ENCODE data around the gene THRSP. TPM values are rescaled to one million over a fixed set of nuclear protein-coding genes. Genes with fewer than 3 reads are reported as not detected.

THRSP gene
- polyA plus RNA-seq, 2 of the 4 experiments (the other 2 are of a cell fraction) = not detected

DNA sequence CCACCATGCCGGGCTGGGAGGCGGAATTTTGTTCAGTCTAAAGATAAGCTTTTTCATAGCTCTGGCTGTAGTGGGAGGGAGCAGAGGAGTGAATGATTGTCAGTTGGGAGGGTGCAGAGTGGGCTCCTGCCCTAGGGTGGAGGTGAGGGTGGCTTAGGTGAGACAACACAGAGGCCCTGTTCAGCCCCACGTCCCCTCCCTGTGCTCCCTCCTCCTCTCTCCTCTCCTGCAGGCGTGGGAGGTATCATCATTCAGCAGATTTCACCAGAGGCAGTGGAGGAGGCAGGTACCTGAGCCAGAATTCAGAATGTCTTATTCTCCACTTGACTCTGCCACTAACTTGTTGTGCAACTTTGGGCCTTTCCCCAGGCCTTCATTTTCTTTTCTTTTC lies 1.7 kb upstream of the THRSP start (continued):
- TF ChIP-seq HMGXB4 (CRISPR knock-in tag; IDR thresholded peaks at IDR 0.05; ENCODE audit: borderline replicate concordance) (no peak), SMC3 (IDR thresholded peaks at IDR 0.05) (no peak), HEYL (CRISPR knock-in tag; IDR thresholded peaks at IDR 0.05) (no peak), REST (IDR thresholded peaks at IDR 0.05) (no peak), POLR2AphosphoS2 (conservative IDR thresholded peaks at IDR 0.05; ENCODE audit: low read length) (no peak), EP300 (IDR thresholded peaks at IDR 0.05) (no peak), RAD21 (conservative IDR thresholded peaks at IDR 0.05 in 1 of 2, IDR thresholded peaks at IDR 0.05 in 1 of 2) (no peak)
- TF ChIP-seq, protein P1, sequence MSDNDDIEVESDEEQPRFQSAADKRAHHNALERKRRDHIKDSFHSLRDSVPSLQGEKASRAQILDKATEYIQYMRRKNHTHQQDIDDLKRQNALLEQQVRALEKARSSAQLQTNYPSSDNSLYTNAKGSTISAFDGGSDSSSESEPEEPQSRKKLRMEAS (IDR thresholded peaks at IDR 0.05) = no peak

DNA sequence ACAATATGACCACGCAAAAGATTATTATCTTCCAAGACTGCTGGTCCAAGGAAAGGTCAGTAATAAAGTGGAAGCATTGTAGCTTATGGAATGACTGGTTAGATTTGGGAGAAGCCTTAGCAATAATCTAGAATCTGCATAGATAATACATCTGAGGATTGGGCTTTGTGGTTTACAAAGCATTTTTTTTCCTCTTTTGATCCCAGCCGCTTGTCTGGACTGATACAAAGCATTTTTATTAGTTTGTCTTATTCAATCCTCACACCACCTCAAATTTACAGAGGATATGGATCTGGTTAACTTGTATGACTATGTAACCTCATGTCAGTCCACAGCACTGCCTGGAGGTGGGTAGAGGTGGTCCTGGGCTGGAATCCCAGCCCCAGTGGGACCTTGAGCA lies 990 bp upstream of the THRSP start:
- FAIRE-seq (no peak), ATAC-seq (no peak)
- H3K27ac ChIP-seq = no peak overlapping the region

More for the DNA sequence above, 990 bp upstream of the THRSP start:
- POLR2A ChIA-PET = no interaction called here
- WGBS (ENCODE audit: missing lambda C conversion rate) = 85% methylated on average over 2 of the region's 2 CpGs
- CTCF ChIA-PET = interaction anchor here (3.6 kb wide), 1 partner anchor 16 kb away, joined by 19 read pairs; no protein-coding TSS in a partner anchor
- H3K4me3 ChIP-seq = no peak overlapping the region
- no peak for DNase-seq (ENCODE audit: low read depth in 1 of 2, low spot score in 1 of 2)
- H3K9me3 ChIP-seq = no peaks in the 10 kb centered on the region
- no peaks in the 10 kb centered on the region for H3K4me1 ChIP-seq
- TF ChIP-seq BHLHE40 (IDR thresholded peaks at IDR 0.05; ENCODE audit: low read depth, low read length) (no peak), CHD4 (IDR thresholded peaks at IDR 0.05; ENCODE audit: borderline replicate concordance) (no peak), CTCF (IDR thresholded peaks at IDR 0.05) (no peak), SMC3 (IDR thresholded peaks at IDR 0.05) (no peak), CBX2 (IDR thresholded peaks at IDR 0.05; ENCODE audit: borderline replicate concordance, low read depth) (no peak), TP53 (CRISPR knock-in tag; IDR thresholded peaks at IDR 0.05) (no peak), RCOR1 (IDR thresholded peaks at IDR 0.05; ENCODE audit: low read depth, low read length) (no peak), RFX5 (IDR thresholded peaks at IDR 0.05) (no peak), HMGXB4 (CRISPR knock-in tag; IDR thresholded peaks at IDR 0.05; ENCODE audit: borderline replicate concordance) (no peak), FOSB (CRISPR knock-in tag; IDR thresholded peaks at IDR 0.05) (no peak), FOSL2 (IDR thresholded peaks at IDR 0.05) (no peak), FOSL2 (CRISPR knock-in tag; IDR thresholded peaks at IDR 0.05) (no peak), CBX8 (IDR thresholded peaks at IDR 0.05) (no peak), TFCP2L1 (CRISPR knock-in tag; IDR thresholded peaks at IDR 0.05) (no peak), CHD2 (IDR thresholded peaks at IDR 0.05; ENCODE audit: low read length, partially characterized antibody) (no peak), HOXA7 (CRISPR knock-in tag; IDR thresholded peaks at IDR 0.05) (no peak), REST (IDR thresholded peaks at IDR 0.05) (no peak), KDM5A (IDR thresholded peaks at IDR 0.05) (no peak)
- TF ChIP-seq, protein P2, sequence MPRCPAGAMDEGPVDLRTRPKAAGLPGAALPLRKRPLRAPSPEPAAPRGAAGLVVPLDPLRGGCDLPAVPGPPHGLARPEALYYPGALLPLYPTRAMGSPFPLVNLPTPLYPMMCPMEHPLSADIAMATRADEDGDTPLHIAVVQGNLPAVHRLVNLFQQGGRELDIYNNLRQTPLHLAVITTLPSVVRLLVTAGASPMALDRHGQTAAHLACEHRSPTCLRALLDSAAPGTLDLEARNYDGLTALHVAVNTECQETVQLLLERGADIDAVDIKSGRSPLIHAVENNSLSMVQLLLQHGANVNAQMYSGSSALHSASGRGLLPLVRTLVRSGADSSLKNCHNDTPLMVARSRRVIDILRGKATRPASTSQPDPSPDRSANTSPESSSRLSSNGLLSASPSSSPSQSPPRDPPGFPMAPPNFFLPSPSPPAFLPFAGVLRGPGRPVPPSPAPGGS (IDR thresholded peaks at IDR 0.05) = no peak
- H3K4me2 ChIP-seq = no peak overlapping the region

Data from A549 (cell line).